HTERT RPE-1 (cell line): Measurements from ENCODE around the gene PTPRH.

Experiments used
- in situ Hi-C: fragments of 300-500 bp; cut with MboI; formaldehyde crosslinking; loops from 4 replicates; pipeline ENCODE4 v1.14.3; 2020; ENCODE audit warnings: low sequenced_read_pairs

Gene PTPRH

GRCh38 chr19:55134736-55135135, 74.6 kb downstream of the PTPRH start:
- in situ Hi-C loops, result no loop called here

- in situ Hi-C loops, result no loop called here
These were observed 75.5 kb downstream of the PTPRH start for GRCh38 chr19:55133639-55134444.

GRCh38 chr19:55132453-55133129, 76.7 kb downstream of the PTPRH start:
- in situ Hi-C loops, result no loop called here

- in situ Hi-C loops, result no loop called here
These were observed 77.9 kb downstream of the PTPRH start for GRCh38 chr19:55131421-55131820.
